ENCODE data around the gene SYT15.
"Not testable (repeated sequence)": the region's sequence is repeated elsewhere in the genome, so short reads cannot be mapped to it uniquely, and the experiment has no call there.

DNA sequence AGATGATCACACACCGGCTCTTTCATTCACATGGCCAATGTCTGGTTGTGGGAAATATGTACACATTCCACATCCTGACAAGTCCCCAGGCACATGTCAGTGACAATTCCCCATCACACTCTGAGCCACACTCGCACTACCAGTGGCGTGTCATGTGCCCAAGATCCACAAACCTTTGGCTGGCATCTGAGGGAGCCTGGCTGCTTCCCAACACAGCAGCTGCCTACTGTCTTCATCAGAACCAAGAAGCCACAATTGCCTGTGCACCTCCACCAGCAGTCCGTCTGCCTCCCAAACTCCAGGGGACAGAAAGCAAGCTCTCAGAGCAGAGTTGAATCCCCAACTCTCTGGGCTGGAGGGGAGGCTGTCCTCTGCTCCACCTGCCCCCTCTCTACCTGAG, 6.2 kb upstream of the SYT15 start:
- TF ChIP-seq, protein P1, sequence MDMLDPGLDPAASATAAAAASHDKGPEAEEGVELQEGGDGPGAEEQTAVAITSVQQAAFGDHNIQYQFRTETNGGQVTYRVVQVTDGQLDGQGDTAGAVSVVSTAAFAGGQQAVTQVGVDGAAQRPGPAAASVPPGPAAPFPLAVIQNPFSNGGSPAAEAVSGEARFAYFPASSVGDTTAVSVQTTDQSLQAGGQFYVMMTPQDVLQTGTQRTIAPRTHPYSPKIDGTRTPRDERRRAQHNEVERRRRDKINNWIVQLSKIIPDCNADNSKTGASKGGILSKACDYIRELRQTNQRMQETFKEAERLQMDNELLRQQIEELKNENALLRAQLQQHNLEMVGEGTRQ (IDR thresholded peaks at IDR 0.05; ENCODE audit: low read depth, low read length), result not testable (repeated sequence)
- TF ChIP-seq MXI1 (IDR thresholded peaks at IDR 0.05; ENCODE audit: borderline replicate concordance, low read depth, low read length); POLR2A (IDR thresholded peaks at IDR 0.05; ENCODE audit: low read depth, low read length); RFX5 (IDR thresholded peaks at IDR 0.05; ENCODE audit: low read depth, low read length): not testable (repeated sequence)

Measured in IMR-90 (cell line).